Lower leg skin (tissue), 3 donors: ENCODE results near the gene XRCC4.

ENCODE experiments used
- CTCF ChIP-seq, 3 donors: fragments of 450-650 bp; IDR thresholded peaks; one replicate each; pipeline ENCODE4 v1.5.1; 2016; ENCODE audit warnings: antibody characterized with exemption in 3 of 3, mild to moderate bottlenecking in 3 of 3, moderate library complexity in 2 of 3
- POLR2A ChIP-seq, 2 donors: fragments of 450-650 bp; IDR thresholded peaks; one replicate each; pipeline ENCODE4 v1.6.1; 2016 to 2017; ENCODE audit warnings: antibody characterized with exemption in 2 of 2, mild to moderate bottlenecking in 1 of 2, moderate library complexity in 1 of 2

DNA sequence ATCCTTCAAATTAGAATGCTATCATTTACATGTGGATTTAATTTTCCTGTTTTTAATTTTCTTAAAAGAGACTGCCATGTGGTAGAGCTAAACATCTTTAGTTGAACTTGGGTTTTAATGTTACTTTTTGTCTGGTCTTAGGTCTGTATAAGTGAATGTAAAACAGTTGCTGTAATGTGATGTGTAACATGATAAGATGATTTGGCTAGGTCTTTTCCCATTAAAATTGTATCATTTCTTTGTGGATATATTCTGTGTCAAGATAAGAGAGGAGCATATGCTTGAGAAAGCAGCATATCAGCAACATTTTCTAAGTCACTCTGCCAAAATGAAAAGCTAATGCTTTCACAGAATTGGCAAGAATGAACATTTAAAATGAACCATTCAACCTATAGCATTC is 18.6 kb upstream of the XRCC4 start:
- TF ChIP-seq CTCF (IDR thresholded peaks at IDR 0.05) (no peak), POLR2A (IDR thresholded peaks at IDR 0.05) (no peak)
